ENCODE results near the gene SDHB.
"Not testable (repeated sequence)": the region's sequence is repeated elsewhere in the genome, so short reads cannot be mapped to it uniquely, and the experiment has no call there.

SDHB gene

DNA sequence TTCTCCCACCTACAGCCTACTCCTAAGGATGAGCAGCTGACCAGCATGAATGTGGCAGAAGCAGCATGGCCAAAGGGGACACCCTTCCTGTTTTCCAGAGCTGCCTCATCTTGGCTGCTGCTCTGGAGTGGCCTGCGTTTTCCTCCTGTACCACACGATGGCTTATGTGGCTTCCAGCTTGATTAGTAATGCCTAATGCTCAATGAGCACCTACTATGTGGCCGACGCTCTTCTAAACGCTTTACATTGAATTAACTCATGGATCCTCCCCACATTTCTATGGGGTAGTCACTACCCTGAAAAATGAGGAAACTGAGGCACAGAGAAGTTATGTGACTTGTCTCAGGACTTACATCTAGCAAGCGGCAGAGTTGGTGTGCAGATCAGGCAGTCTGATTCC lies 18.0 kb upstream of the SDHB start:
- no peak for DNase-seq

DNA sequence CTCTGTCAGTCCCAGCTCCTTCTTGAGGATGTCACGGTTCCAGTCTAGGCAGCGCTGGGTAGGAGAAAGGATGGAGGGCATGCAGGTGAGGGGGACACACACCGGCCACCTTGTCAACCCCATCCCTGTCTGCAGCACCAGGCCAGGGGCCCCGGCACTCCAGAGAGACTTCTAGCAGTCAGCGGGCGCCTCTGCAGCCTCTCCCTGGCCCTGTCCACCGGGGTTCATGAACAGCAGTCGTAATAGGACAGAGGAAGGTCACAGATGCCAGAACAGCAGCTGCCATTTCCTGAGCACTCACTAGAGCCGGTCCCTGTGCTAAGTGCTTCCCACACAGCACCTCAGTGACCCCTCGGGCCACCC lies 16.3 kb upstream of the SDHB start:
- no peak for DNase-seq

DNA sequence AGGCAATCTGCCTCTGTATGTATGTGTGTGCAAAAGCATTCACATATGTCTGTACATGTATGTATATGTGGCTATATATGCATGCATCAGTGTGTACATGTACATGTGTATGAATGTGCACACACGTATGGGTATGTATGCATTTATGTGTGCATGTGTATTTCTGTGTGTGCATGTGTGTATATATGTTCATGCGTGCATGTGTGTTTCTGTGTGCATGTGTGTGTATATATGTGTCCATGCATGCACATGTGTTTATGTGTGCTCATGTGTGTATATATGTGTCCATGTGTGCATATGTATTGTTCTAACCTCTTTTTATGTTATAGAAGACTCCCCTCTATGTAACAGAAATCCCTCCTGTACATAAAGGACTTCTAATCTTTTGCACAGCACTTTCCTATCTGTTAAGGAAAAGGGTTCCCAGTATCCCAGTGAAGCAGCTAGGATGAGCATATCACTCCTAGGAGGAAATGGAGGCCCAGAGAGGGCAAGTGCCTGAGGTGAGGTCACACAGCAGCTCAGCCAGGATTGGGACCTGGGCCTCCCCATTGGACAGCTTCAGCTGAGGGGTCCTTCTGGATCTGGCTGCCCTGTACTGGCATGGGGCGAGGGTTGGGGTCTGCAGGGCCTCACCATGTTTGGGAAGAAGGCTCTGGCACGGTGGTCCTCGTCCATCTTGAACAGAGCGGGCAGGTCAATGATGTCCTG lies 15.8 kb upstream of the SDHB start:
- no peak for DNase-seq

DNA sequence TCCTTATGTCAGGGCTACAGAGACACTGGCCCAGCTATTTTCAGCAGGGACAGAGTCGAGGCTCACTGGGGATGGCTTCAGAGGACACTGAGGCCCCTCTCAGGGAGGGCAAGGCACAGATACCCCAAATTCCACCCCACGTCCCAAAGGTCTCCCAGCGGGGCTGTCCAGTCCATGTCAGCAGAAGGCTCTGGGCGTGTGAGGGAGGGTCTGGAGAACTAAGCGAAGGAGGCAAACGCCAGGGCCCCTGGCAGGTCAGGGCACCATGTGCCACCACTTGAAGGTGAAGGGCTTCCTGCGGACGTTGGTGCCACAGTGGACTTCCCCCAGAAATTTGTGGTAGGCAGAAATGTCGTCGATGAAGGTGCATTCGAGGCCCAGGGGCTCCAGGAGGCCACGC lies 15.0 kb upstream of the SDHB start:
- no peak for DNase-seq

DNA sequence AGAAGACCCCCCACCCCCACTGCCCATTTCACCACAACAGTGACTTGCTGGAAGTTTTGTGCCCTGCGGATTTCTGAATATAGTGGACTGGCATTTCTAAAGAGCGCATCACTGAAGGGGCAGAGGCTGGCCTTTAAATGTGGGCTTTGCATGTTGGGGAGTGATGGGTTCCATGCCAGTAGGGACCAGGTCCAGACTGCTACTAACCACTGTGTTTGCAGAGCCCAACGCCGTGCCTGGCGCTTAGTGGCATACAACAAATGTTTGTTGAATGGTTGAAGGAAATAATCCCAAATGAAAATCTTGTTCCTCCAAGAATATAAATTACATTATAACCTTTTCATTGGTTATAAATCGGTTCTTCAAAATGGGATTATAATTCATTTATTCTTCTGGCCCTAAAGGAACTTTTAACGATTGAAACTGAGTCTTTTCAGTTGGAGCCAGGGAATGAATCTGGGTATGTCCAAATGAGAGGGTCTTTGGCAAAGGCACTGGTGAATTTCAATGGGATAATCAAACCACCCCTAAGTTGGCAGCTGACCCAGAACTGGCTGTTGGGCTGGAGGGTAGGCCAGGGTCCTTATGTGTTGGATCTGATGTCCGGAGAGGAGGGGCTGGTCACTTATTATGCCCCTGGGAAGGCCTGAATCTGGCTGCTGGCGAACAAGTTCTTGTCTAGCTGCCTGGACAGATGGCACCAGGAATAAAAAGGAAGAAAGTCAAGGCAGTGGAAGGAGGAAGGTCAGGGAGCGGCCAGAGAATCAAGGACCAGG lies 13.8 kb upstream of the SDHB start:
- DNase-seq: no peak

GRCh38 chr1:17067069-17067426 lies 13.2 kb upstream of the SDHB start:
- DNase-seq: no peak

- no peak for DNase-seq
These were observed 12.7 kb upstream of the SDHB start for GRCh38 chr1:17066361-17067068.

- no peak for DNase-seq
These were observed 11.8 kb upstream of the SDHB start for GRCh38 chr1:17065666-17066065.

DNA sequence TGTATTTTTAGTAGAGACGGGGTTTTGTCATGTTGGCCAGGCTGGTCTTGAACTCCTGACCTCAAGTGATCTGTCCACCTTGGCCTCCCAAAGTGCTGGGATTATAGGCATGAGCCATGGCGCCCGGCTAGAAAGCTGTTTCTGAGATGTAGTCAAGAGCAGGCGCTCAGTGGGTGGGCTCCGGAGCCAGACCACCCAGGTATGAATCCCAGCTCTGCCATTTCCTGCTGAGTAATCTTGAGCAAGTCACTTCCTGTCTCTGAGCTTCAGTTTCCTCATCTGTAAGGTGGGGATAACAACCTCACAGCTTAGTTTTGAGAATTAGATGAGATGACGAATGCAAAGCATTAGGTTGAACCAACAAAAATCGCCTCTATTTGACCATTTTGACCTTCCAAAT lies 8.9 kb upstream of the SDHB start:
- not testable (repeated sequence) for DNase-seq

DNA sequence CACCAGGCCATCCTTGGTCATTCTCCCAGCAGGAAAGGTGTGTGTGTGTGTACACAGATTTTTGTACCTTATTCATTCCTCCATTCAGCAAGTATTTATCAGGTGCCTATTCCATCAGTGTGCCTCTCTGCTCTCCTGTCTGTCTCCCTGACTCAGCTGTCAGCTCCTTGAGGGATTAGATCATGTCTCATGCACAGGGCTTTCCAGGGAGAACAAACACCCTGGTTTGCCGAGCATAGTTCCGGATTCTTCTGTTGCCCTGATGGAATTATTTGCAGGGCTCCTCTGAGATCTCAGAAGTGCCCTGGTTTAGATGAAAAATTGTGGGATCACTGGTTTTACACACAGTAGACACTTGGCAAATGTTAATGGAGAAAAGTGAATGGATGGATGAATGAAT lies 8.1 kb upstream of the SDHB start:
- no peak for DNase-seq

DNA sequence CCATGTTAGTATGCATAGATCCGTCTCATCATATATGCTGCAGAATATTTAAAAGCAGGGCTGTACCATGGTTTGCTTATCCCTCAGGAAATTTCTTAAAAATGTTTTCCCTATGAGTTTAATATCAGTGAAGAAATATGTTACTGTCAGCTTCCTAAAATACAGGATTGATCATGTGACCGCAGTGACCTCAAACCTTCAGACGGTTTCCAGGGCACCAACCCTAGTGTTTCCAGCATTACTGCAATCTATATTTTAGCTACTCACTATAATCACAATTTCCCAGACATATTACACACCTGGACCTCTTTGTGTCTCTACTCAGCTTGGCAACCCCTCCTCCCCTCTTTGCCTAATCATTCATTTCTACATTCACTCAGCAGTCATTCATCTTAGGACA lies 7.7 kb upstream of the SDHB start:
- no peak for DNase-seq

DNA sequence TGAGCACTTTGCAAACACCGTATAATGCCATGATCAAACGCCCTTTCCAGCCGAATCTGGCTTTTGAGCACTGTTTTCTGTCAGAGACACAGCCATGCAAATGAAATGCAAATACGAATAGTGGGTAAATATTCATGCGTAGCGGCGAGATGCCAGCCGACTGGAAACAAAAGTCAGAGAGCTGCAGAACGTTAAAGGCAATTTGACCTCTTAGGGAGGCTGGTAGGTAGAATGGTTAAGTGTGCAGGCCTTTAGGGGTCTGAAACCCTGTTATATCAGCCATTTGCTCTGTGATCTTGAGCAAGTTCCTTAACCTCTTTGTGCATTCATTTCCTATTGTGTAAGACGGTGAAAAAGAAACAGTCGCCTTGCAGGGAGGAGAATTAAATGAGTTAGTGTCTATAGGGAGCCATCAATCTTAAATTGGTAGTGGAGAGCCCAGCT lies 6.5 kb upstream of the SDHB start:
- no peak for DNase-seq

- DNase-seq: peak; percentile 5 to 10
These were observed 5.8 kb upstream of the SDHB start for GRCh38 chr1:17059391-17060305.

GRCh38 chr1:17056551-17056950 lies 2.7 kb upstream of the SDHB start:
- no peak for DNase-seq

DNA sequence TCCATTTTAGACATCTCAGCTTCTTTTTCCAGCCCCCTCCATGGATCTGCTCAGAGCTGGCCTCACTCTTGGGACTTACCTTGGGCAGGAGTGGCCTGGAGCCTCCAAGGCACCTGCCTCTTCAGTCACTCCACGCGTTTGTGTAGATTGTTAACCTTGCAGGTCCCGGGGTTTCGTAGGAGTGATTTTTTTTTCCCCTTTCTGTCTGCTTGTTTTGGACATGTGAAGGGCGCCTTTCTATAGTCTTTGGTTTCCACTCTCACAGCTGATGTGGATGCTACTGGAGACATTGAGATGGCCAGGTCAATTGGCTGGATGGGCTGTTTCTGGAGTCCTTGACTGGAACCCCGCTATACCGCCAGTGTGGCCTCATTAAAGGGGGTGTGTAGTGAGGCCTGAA lies 2.0 kb upstream of the SDHB start:
- no peak for DNase-seq

DNA sequence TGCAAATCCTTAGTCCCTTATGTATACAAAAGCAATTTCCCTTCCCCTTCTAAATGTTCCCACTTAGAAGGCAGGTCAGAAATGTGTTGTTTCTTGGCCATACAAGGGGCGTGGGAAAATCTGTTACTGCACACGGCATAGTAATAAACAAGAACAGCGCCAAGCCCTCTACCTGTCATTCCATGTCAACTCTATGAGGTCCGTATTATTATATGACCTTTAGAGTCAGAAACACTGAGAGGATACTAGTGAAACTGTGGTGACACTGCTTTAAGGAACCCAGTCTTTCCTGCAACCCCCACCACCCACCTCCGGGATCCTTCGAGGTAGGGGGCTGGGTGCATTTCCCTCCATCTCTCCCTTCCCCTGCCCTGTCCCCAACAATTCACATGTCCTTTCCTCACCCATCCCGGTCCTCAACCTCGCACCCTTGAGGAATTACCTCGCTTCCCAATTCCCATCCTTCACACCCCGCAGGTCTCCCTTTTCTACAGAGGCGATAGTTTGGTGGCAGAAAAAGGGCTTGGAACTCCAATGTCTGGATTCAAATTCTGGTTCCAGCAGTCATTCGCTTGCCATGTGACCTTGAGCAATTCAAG lies 647 bp downstream of the SDHB start:
- no peak for DNase-seq

DNA sequence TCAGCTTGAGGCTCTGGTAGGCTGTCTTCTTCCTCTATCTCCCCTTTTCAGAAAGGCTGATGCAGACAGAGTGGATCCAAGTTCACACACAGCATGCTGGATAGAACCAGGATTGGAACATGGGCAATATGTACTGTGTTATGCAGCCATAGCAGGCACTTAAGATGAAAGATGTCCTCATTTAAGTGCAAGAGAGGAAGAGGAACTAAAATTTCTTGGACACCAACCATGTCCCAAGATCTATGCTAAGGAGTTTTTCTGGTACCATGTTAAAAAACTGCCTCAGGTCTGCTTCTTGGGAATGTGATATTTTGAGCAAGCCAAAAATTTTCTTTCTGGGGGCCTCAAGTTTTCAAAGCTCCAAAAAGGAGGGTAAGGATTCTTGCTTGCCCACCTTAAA lies 1.2 kb downstream of the SDHB start:
- no peak for DNase-seq

DNA sequence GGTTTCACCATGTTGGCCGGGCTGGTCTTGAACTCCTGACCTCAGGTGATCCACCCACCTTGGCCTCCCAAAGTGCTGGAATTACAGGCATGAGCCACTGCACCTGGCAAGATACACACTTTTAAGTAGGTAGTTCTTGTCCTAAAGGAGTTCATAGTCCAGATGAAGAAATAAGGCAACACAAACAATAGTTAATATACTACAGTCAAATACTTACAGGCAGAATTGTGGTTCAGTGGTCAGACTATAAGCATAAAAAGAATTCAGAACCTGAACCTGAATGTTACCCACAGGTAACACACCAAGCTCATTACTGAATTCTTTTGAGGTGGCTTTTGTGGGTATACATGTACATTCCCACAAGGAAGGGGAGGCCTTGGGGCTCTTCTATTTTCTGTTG lies 1.8 kb downstream of the SDHB start:
- DNase-seq: no peak

GRCh38 chr1:17047924-17048323 lies 5.9 kb downstream of the SDHB start:
- DNase-seq: no peak

- no peak for DNase-seq
These were observed 7.5 kb downstream of the SDHB start for GRCh38 chr1:17046334-17046657.

GRCh38 chr1:17045634-17046333 lies 8.0 kb downstream of the SDHB start:
- no peak for DNase-seq

DNA sequence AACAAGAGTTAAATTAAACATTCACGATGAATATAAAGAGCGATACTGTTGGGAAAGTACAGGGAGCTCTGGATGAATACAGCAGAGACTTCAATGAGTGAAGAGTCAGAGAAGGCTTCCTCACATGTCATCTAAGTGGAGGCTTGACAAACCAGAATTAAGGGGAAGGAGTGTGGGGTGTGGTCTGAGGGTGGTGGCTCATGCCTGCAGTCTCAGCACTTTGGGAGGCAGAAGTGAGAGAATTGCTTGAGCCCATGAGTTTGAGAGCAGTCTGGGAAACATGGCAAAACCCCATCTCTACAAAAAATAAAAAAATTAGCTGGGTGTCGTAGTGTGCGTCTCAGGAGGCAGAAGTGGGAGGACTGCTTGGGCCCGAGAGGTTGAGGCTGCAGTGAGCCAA lies 8.7 kb downstream of the SDHB start:
- DNase-seq: no peak
